Activated CD4-positive, alpha-beta memory T cell treated with anti-CD3 and anti-CD28 coated beads for 36 hours (primary cell): ENCODE measurements around the gene RPP25L. TPM values are rescaled to one million over a fixed set of nuclear protein-coding genes. Genes with fewer than 3 reads are reported as not detected.
A peak's percentile ranks its signal among the peaks of the same experiment; 100 is the strongest.

Experiments used
- CTCF ChIA-PET: fragments of 350-600 bp; sonication (Branson Sonifier 250); formaldehyde crosslinking; loops from one replicate; lab custom pipeline; 2021; ENCODE audit warnings: antibody characterized with exemption, inconsistent platforms; lab: Charles Lee
- POLR2A ChIA-PET: fragments of 350-600 bp; sonication (Branson Sonifier 250); formaldehyde crosslinking; loops from one replicate; lab custom pipeline; 2021; ENCODE audit warnings: antibody characterized with exemption; lab: Charles Lee
- DNase-seq: peaks from one replicate; pipeline ENCODE4 v3.0.0-alpha.2; 2020
- H3K27ac Mint-ChIP-seq: one replicate; pipeline ENCODE4 v1.8.0; 2021; ENCODE audit warnings: mixed read lengths
- H3K27me3 Mint-ChIP-seq: one replicate; pipeline ENCODE4 v1.8.0; 2021; ENCODE audit warnings: mixed read lengths
- H3K36me3 Mint-ChIP-seq: one replicate; pipeline ENCODE4 v1.8.0; 2021; ENCODE audit warnings: mixed read lengths
- H3K4me1 Mint-ChIP-seq: one replicate; pipeline ENCODE4 v1.8.0; 2021; ENCODE audit warnings: low read depth, mixed read lengths
- H3K4me3 Mint-ChIP-seq: one replicate; pipeline ENCODE4 v1.8.0; 2021; ENCODE audit warnings: mild to moderate bottlenecking, mixed read lengths
- H3K9me3 Mint-ChIP-seq: one replicate; pipeline ENCODE4 v1.8.0; 2021; ENCODE audit warnings: mixed read lengths
- intact Hi-C: fragments of 100-400 bp; cut with micrococcal nuclease; formaldehyde crosslinking; loops from one replicate; pipeline ENCODE4 v1.15.1; 2023
- total RNA-seq, 2 experiments: library from RNA; stranded (reverse); gene quantifications; one replicate each; pipeline ENCODE4 v1.2.3, GENCODE V29; 2021

RPP25L gene
- 10 to 100 TPM; 29.3 to 31.1 TPM for total RNA-seq

DNA sequence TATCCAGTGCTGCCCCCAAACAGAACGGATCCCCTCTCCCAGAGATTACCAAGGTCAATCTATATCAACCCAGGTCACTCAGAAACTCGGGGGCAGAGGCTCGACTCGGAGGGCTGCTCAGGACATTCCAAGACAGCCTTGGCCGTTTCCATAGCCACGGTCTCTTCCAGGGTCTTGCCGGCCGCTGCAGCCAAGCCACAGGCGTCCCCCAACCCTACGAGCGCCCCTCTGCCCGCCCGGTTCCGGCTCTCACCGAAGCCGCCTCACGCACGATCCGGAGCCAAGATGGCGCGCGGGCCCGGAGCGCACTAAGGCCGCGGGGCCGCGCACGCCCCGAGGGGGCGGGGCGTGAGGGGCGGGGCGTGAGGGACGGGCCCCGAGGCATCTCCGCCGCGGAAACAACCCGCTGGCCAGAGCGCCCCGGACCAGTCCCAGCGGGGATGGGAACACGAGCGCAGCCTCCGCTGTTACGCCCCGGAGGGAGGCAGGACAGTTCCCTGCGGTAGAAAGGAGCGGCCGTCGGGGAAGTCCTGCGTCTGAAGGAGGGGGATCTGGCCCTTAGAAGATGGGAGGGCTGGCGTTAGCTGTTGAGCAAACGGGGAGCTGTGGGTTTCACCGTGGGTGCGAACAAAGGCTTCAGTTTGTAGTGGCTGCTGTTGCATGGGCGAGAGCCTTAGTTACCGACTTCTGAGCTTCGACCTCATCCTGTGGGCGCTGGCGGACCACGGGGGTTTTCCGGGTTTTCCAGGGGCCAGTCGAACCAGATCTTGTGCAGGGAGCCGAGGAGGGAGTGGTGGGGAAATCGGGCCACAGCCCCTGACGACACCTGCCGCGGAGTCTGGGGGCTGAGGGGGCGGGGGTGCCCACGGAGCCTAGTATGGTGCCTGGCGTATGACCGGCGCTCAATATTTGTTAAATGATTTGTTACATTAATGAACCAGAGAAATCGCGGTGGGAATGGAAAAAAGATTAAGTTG lies at the start of gene RPP25L:
RPP25L (minus strand) TSS at position 287 of the 977 bp plus-strand sequence. CDS start 801 bp downstream, outside the sequence.
- peaks cover 21% of the 10 kb centered on the region for H3K4me1 Mint-ChIP-seq
- H3K36me3 Mint-ChIP-seq = peaks cover 3% of the 10 kb centered on the region
- no peaks in the 10 kb centered on the region for H3K9me3 Mint-ChIP-seq
- CTCF ChIA-PET = interaction anchor here (0.6 to 5.7 kb wide), 11 partner anchors 8 to 563 kb away, joined by 3 to 135 read pairs (median 5); partner anchors contain the start of genes DCTN3, GALT, SIGMAR1 and UBAP2
- intact Hi-C loops = loop anchor here (1.0 to 2.0 kb wide), 6 partner anchors 8 to 235 kb away; partner anchors contain the start of genes DCTN3, DNAI1, FAM219A and MYORG
- H3K4me3 Mint-ChIP-seq = peak within 1 kb of the TSS; percentile 89
- H3K27ac Mint-ChIP-seq = peak within 1 kb of the TSS; percentile 85
- no peaks in the 10 kb centered on the region for H3K27me3 Mint-ChIP-seq
- DNase-seq = peak; percentile 88
- POLR2A ChIA-PET = interaction anchor here (1.0 to 1.8 kb wide), 5 partner anchors 8 to 208 kb away, joined by 3 to 4 read pairs (median 4); partner anchors contain the start of genes DCTN3 and SIGMAR1

- ChIA-PET POLR2A (no interaction called here), CTCF (interaction anchor here (1.1 to 5.0 kb wide), 3 partner anchors 13 to 43 kb away, joined by 3 to 37 read pairs (median 10); partner anchors contain the start of gene GALT)
- no peak for DNase-seq
- Mint-ChIP-seq H3K36me3 (no peaks in the 10 kb centered on the region), H3K4me1 (peaks cover 33% of the 10 kb centered on the region), H3K27me3 (no peaks in the 10 kb centered on the region), H3K4me3 (no peak overlapping the region), H3K27ac (no peak overlapping the region), H3K9me3 (no peaks in the 10 kb centered on the region)
- intact Hi-C loops = no loop called here
Measured at GRCh38 chr9:34659592-34660253, 47.8 kb upstream of the RPP25L start.

DNA sequence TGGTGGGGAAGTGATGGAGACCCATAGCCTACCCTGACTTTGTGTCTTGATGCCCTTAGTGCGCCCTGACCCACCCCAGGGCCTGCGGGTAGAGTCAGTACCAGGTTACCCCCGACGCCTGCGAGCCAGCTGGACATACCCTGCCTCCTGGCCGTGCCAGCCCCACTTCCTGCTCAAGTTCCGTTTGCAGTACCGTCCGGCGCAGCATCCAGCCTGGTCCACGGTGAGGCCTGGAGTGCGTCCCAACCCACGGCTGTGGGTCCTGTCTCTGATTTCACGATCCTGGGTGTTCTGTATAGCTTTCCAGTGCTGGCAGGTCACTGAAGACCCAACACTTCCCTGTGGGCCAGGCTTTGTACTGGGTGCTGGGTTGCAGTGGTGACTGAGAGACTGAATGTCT lies 46.6 kb upstream of the RPP25L start:
- Mint-ChIP-seq H3K4me3 (no peak overlapping the region), H3K4me1 (peaks cover 20% of the 10 kb centered on the region), H3K27me3 (no peaks in the 10 kb centered on the region), H3K27ac (no peak overlapping the region), H3K9me3 (no peaks in the 10 kb centered on the region), H3K36me3 (no peaks in the 10 kb centered on the region)
- CTCF ChIA-PET = no interaction called here
- intact Hi-C loops = no loop called here
- POLR2A ChIA-PET = no interaction called here
- DNase-seq = no peak

- no peaks in the 10 kb centered on the region for H3K27me3 Mint-ChIP-seq
Measured at GRCh38 chr9:34656992-34657391, 45.1 kb upstream of the RPP25L start.

GRCh38 chr9:34655394-34655793 lies 43.5 kb upstream of the RPP25L start:
- peaks cover 17% of the 10 kb centered on the region for H3K4me1 Mint-ChIP-seq
- ChIA-PET POLR2A (interaction anchor here (0.6 to 0.8 kb wide), 2 partner anchors 10 to 47 kb away, joined by 3 read pairs; no protein-coding TSS in a partner anchor), CTCF (no interaction called here)
- H3K36me3 Mint-ChIP-seq = peaks cover 5% of the 10 kb centered on the region
- H3K9me3 Mint-ChIP-seq = no peaks in the 10 kb centered on the region
- intact Hi-C loops = no loop called here
- no peak overlapping the region for H3K27ac Mint-ChIP-seq
- no peak overlapping the region for H3K4me3 Mint-ChIP-seq
- H3K27me3 Mint-ChIP-seq = no peaks in the 10 kb centered on the region
- no peak for DNase-seq

More at GRCh38 chr9:34656992-34657391, 45.1 kb upstream of the RPP25L start:
- Mint-ChIP-seq H3K4me1 (peaks cover 18% of the 10 kb centered on the region), H3K9me3 (no peaks in the 10 kb centered on the region), H3K27ac (no peak overlapping the region), H3K4me3 (no peak overlapping the region), H3K36me3 (peaks cover 2% of the 10 kb centered on the region)
- DNase-seq = no peak
- ChIA-PET POLR2A (no interaction called here), CTCF (interaction anchor here (1.0 to 2.5 kb wide), 3 partner anchors 8 to 19 kb away, joined by 3 to 8 read pairs (median 3); partner anchors contain the start of genes GALT and SIGMAR1)
- intact Hi-C loops = no loop called here

- peaks cover 8% of the 10 kb centered on the region for H3K36me3 Mint-ChIP-seq
- no peaks in the 10 kb centered on the region for H3K27me3 Mint-ChIP-seq
- CTCF ChIA-PET = no interaction called here
- H3K27ac Mint-ChIP-seq = no peak overlapping the region
- POLR2A ChIA-PET = no interaction called here
- intact Hi-C loops = no loop called here
- DNase-seq = no peak
- H3K4me1 Mint-ChIP-seq = peaks cover 17% of the 10 kb centered on the region
- no peaks in the 10 kb centered on the region for H3K9me3 Mint-ChIP-seq
- H3K4me3 Mint-ChIP-seq = no peak overlapping the region
Measured at GRCh38 chr9:34654323-34655051, 42.6 kb upstream of the RPP25L start.

GRCh38 chr9:34653151-34654072 lies 41.5 kb upstream of the RPP25L start:
- no peaks in the 10 kb centered on the region for H3K27me3 Mint-ChIP-seq
- H3K4me1 Mint-ChIP-seq = peaks cover 25% of the 10 kb centered on the region
- peaks cover 18% of the 10 kb centered on the region for H3K36me3 Mint-ChIP-seq
- intact Hi-C loops = no loop called here
- ChIA-PET POLR2A (no interaction called here), CTCF (interaction anchor here (0.9 kb wide), 1 partner anchor 20 kb away, joined by 3 read pairs; no protein-coding TSS in a partner anchor)
- H3K27ac Mint-ChIP-seq = no peak overlapping the region
- no peak overlapping the region for H3K4me3 Mint-ChIP-seq
- no peak for DNase-seq
- H3K9me3 Mint-ChIP-seq = no peaks in the 10 kb centered on the region

GRCh38 chr9:34652602-34653000 lies 40.7 kb upstream of the RPP25L start:
- Mint-ChIP-seq H3K27ac (peak overlapping the region; percentile 44), H3K27me3 (no peaks in the 10 kb centered on the region), H3K36me3 (peaks cover 26% of the 10 kb centered on the region), H3K4me3 (no peak overlapping the region), H3K9me3 (no peaks in the 10 kb centered on the region), H3K4me1 (peaks cover 33% of the 10 kb centered on the region)
- no peak for DNase-seq
- intact Hi-C loops = no loop called here
- CTCF ChIA-PET = interaction anchor here (0.9 to 1.0 kb wide), 2 partner anchors 19 to 50 kb away, joined by 3 read pairs; no protein-coding TSS in a partner anchor
- POLR2A ChIA-PET = interaction anchor here (1.5 kb wide), 1 partner anchor 12 kb away, joined by 3 read pairs; no protein-coding TSS in a partner anchor

DNA sequence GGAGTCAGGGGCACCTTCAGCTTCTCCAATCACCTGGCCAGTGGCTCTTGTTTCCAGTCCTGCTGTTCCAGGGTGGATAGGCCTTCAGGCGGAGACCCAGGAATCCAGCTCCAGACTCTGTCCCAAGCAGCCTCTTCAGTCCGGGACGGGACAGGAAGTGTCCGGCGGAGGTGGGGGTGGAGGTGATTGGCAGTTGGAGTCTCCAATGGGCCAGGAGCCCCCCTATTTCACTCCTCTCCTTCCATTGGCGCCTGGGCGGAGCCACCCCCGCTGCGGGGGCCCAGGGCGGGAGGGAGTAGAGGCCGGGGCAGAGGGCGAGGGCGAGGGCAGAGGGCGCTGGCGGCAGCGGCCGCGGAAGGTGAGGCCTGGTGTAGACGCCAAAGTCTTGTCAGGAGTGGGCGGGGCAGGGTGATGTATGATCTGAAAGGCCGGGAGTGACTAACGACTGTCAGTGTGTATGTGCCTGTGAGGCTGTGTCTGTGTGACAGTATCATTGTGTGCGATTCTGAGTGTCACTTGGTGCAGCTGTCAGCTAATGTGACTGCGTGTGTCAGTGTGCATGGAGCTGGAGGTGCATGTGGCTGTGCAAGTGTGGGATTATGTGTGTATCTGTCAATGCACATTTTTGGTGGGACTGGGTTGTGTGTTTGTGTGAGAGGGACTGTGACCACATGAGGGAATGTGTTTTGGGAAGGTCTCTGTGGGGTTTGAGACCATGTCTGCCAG lies 40.1 kb upstream of the RPP25L start, which contains the start of gene IL11RA:
IL11RA (plus strand) TSS at position 310 of the 726 bp plus-strand sequence. CDS start 3,033 bp downstream, outside the sequence.
- Mint-ChIP-seq H3K4me1 (peaks cover 36% of the 10 kb centered on the region), H3K9me3 (no peaks in the 10 kb centered on the region), H3K27me3 (no peaks in the 10 kb centered on the region), H3K36me3 (peaks cover 29% of the 10 kb centered on the region), H3K4me3 (peak within 1 kb of the TSS; percentile 16), H3K27ac (peak within 1 kb of the TSS; percentile 44)
- intact Hi-C loops = no loop called here
- ChIA-PET CTCF (interaction anchor here (0.9 to 1.0 kb wide), 2 partner anchors 18 to 50 kb away, joined by 3 read pairs; no protein-coding TSS in a partner anchor), POLR2A (interaction anchor here (1.5 kb wide), 1 partner anchor 13 kb away, joined by 3 read pairs; no protein-coding TSS in a partner anchor)
- DNase-seq = peak; percentile 79

GRCh38 chr9:34651321-34651720 lies 39.4 kb upstream of the RPP25L start:
- ChIA-PET POLR2A (interaction anchor here (1.5 kb wide), 1 partner anchor 14 kb away, joined by 3 read pairs; no protein-coding TSS in a partner anchor), CTCF (interaction anchor here (1.3 kb wide), 1 partner anchor 51 kb away, joined by 6 read pairs; no protein-coding TSS in a partner anchor)
- no peaks in the 10 kb centered on the region for H3K9me3 Mint-ChIP-seq
- intact Hi-C loops = no loop called here
- no peak for DNase-seq
- peaks cover 29% of the 10 kb centered on the region for H3K36me3 Mint-ChIP-seq
- H3K4me3 Mint-ChIP-seq = no peak overlapping the region
- H3K4me1 Mint-ChIP-seq = peaks cover 38% of the 10 kb centered on the region
- no peak overlapping the region for H3K27ac Mint-ChIP-seq
- H3K27me3 Mint-ChIP-seq = no peaks in the 10 kb centered on the region
